A673 (cell line): Measurements from ENCODE around the gene ISYNA1.

Experiments
- CTCF ChIP-seq: fragments of 300-800, 200-600 bp; sonication (generic); conservative IDR thresholded peaks from 2 replicates; pipeline ENCODE4 v1.5.1; 2017; ENCODE audit warnings: low read depth, mild to moderate bottlenecking, antibody characterized with exemption, low read length, moderate library complexity, mixed read lengths
- EZH2 ChIP-seq: fragments of 200-600 bp; sonication (generic); IDR thresholded peaks from 2 replicates; pipeline ENCODE4 v1.6.1; 2017; ENCODE audit warnings: borderline replicate concordance, low read depth, mild to moderate bottlenecking, mixed read lengths, antibody characterized with exemption, low read length; ENCODE audit not compliant: poor library complexity, severe bottlenecking

GRCh38 chr19:18481505-18482222, 43.7 kb upstream of the ISYNA1 start:
- TF ChIP-seq CTCF: no peak
- no peak for TF ChIP-seq EZH2
